NOMO-1 treated with DMSO at 0.1 percent for 48 hours (cell line): ENCODE results near the gene CLTRN.

Source experiments
- DNase-seq: peaks from one replicate; lab custom pipeline; 2025; ENCODE audit not compliant: unreplicated experiment; lab: John Stamatoyannopoulos, UW

CLTRN gene

GRCh38 chrX:15579778-15580747 lies 84.5 kb downstream of the CLTRN start:
- no peak for DNase-seq
